GM21515 (cell line): ENCODE data around the gene SLC16A6.
"Not testable (repeated sequence)": the region's sequence is repeated elsewhere in the genome, so short reads cannot be mapped to it uniquely, and the experiment has no call there.

ENCODE experiments used
- ATAC-seq: cut with Tn5 transposase; IDR thresholded peaks from one replicate; pipeline ENCODE4 v1.9.1; 2021; ENCODE audit not compliant: unreplicated experiment

SLC16A6 gene

DNA sequence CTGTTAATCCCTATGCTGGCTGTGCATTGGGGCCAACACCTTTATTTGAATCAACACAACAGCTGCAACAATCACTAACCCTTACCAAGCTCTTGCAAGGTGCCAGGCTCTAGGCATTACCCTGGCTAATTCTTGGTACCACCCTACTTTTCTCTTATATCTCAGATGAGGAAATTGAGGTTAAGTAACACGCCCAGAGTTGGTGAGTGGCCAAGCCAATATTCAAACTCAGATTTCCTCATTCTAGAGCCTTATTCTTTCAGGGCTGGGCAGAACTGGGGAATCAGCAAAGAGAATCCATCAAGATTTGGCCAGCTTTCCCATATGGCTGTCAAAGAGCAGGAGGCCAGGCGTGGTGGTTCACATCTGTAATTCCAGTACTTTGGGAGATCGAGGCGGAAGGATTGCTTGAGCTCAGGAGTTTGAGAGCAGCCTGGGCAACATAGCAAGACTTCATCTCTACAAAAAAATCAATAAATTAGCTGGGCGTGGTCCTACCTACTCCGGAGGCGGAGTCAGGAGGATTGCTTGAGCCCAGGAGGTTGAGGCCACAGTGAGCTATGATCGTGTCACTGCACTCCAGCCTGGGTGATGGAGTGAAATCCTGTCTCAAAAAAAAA is 24.1 kb upstream of the SLC16A6 start:
- ATAC-seq: no peak

DNA sequence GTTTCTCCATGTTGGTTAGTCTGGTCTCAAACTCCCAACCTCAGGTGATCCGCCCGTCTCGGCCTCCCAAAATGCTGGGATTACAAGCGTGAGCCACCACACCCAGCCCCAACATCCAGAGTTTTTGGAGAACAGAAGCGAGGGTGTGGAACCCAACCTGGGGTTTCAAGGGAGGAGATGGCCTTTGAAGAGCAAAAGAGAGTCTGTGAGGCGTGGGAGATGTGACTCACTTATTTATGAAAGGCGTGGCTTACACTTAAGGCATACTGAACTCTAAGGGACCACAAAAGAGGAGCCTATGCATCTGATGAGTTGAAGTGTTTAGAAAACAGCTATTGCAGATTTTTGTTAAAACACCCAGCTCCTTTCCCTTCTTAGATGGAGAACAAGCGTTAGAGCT is 19.2 kb upstream of the SLC16A6 start:
- no peak for ATAC-seq

DNA sequence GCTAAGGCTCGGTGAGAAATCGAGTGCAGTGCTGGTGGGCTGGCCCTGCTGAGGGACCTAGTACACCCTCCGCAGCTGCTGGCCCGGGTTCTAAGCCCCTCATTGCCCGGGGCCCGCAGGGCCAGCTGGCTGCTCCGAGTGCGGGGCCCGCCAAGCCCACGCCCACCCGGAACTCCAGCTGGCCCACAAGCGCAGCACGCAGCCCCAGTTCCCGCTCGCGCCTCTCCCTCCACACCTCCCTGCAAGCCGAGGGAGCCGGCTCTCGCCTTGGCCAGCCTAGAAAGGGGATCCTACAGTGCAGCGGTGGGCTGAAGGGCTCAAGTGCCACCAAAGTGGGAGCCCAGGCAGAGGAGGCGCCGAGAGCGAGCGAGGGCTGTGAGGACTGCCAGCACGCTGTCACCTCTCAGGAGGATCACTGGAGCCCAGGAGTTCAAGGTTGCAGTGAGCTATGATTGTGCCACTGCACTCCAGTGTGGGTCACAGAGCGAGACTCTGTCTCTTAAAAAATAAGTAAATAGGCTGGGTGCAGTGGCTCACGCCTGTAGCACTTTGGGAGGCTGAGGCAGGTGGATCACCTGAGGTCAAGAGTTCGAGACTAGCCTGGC is 18.2 kb upstream of the SLC16A6 start:
- not testable (repeated sequence) for ATAC-seq

DNA sequence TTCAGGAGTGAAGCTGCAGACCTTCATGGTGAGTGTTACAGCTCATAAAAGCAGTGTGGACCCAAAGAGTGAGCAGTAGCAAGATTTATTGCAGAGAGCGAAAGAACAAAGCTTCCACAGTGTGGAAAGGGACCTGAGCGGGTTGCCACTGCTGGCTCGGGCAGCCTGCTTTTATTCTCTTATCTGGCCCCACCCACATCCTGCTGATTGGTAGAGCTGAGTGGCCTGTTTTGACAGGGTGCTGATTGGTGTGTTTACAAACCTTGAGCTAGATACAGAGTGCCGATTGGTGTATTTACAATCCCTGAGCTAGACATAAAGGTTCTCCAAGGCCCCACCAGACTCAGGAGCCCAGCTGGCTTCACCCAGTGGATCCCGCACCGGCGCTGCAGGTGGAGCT is 17.6 kb upstream of the SLC16A6 start:
- not testable (repeated sequence) for ATAC-seq

DNA sequence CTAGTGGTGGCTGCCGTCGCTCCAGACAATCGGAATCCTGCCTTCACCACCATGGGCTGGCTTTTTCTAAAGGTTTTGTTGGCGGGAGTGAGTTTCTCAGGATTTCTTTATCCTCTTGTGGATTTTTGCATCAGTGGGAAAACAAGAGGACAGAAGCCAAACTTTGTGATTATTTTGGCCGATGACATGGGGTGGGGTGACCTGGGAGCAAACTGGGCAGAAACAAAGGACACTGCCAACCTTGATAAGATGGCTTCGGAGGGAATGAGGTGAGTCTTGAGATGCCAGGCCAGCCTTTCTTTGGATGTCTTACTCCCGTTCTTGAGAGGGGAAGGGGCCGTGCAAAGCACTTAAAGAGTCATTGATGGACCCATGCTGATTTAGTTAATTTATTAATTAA is 16.5 kb upstream of the SLC16A6 start:
- ATAC-seq: no peak

DNA sequence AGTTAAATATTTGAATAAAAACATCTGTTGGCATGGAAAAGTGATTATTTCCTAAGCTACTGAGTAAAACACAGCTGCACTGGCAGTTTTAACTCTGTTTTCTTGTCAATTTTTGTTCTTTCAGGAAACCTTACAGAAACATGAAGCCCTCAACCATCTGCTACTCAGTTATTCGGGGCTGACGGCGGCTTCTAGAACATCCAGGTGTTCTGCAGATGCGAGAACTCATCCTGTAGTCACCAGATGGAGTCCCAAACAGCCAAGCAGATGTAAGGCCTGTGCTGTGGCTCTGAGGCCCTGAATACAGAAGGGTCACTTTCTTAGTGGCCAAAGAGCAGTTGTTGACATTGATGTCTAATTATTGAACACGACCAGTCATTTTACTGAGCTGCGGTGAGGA is 15.9 kb upstream of the SLC16A6 start:
- no peak for ATAC-seq

DNA sequence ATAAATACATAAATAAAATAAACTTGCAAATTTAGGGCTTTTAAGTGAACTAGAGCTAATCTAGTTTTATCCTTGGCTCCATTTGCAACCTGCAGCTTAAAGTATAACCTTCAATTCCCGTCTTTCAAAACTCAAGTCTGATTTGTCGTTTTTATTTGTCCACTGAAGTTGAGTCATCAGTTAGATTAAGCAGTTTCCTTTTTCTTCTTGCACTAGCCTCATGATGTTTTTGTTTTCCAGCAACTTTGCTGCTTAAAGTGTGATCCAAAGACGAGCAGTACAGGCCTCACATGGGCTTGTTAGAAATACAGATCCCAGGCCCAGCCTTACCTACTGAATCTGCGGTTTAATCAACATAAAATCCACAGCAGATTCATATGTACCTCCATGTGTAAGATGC is 14.2 kb upstream of the SLC16A6 start:
- no peak for ATAC-seq

DNA sequence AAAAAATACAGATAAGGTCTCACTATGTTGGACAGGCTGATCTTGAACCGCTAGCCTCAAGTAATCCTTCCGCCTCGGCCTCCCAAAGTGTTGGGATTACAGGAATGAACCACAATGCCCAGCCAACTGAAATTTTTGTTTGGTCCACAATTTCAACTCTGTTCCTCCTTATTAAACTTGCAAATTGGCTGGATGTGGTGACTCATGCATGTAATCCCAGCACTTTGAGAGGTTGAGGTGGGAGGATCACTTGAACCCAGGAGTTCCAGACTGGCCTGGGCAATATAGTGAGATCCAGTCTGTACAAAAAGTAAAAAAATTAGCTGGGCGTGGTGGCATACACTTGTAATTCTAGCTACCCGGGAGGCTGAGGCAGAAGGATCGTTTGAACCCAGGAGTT is 13.8 kb upstream of the SLC16A6 start:
- no peak for ATAC-seq

DNA sequence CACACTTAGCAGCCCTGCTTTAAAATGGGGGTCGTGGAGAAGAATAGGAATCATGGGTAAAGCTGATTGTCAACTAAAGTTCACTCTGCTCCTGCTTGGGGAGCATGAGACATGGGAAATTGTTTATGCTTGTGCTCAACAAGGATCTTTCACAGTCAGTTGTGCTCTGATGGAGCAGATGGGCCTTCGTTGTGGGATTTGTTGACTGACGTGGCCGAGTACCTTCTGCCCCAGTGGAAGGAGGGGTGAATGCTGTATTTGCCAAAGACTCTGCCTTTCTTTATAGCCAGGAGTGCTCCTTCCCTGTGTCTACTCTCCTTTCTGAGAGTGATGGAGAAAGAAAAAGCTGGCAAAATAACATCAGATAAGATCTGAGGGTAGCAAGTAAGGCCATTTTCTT is 11.7 kb upstream of the SLC16A6 start:
- no peak for ATAC-seq

DNA sequence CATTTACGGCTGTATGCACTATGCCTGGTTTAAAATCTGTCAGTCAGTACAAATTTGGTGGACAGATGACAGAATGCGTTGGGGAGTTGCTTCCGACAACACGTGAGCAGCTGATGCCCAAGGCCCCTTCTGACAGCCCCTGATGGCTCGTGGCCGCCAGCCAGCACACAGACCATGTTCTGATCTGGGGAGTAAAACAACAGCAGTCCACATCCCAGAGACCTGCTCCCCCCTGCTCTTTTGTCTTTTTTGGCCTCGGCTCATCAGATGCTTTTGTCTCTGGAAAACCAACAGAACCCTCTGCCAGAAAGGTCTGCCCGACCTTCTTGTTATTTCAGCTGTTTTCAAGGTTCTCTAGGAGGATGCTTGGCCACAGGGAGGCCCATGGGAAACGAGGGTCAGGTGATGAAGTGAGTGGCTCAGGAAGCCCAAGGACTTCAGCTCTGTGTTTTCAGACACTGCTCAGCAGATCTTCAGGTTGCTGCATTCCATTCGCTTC is 11.2 kb upstream of the SLC16A6 start:
- ATAC-seq: no peak

DNA sequence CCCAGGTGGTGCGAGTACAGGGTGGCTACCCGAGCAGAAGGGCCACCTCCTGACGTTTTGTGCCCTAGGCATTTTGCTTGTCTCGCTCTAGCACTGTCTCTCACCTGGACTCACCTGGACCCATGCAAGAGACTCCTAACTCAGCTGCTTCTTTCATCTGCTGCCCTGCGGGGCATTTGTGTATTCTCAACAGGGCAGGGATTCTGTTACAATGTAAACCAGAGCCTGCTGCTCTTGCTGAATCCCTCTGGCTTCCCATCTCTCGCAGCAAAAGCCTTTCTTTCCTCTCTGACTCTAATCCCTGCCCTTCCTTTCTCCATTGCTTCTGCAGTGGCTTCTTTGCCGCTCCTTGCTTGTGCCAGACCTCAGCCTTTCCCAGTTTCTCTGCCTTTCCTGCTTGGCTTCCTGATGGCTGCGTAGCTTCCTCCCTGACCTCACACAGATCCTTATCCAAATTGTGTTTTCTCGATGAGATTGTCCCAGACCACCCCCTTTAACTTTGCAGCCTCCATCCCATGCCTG is 10.6 kb upstream of the SLC16A6 start:
- ATAC-seq: no peak

DNA sequence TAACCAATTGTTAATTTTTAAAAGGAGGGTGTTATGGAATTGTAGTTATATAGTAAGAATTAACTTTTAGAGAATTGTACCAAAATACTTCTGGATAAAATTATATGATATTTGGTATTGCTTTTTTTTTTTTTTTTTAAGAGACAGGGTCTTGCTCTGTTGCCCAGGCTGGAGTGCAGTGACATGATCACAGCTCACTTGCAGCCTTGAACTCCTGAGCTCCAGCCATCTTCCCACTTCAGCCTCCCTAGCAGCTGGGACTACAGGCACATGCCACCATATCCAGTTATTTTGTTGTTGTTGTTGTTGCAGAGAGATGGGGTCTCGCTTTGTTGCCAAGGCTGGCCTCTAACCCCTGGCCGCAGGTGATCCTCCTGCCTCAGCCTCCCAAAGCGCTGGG is 8.9 kb upstream of the SLC16A6 start:
- ATAC-seq: no peak

DNA sequence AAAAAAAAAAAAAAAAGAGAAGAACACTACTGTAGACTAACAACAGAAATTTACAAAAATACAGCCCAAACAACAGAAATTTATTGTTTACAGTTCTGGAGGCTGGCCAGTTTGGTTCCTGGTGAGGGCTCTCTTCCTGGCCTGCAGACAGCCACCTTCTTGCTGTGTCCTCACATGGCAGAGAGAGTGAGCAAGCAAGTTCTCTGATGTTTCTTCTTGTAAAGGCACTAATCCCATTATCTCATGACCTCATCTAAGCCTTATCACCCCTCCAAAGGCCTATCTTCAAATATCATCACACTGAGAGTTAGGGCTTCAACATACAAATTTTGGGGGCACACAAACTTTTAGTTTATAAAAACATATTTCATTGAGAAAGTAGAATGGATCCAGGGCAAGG is 7.7 kb upstream of the SLC16A6 start:
- ATAC-seq: no peak

DNA sequence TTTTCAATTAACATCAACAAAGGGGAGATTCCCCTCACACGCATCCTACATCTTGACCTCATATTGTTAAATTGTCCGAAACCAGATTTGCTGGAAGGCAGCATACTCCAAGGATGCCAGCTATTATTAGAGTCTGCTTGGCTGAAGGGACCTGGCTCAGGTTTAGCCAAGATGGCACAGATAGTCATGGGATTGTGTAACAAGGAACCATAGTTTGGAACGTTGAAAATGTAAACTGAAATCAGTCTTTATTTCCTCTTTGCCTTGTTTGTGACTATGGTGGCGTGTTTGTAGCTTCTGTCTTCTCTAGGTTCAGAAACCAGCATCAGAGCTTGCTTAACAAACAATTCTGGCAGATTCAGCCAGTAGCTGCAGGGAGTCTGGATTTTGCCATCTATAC is 6.3 kb upstream of the SLC16A6 start:
- ATAC-seq: no peak

DNA sequence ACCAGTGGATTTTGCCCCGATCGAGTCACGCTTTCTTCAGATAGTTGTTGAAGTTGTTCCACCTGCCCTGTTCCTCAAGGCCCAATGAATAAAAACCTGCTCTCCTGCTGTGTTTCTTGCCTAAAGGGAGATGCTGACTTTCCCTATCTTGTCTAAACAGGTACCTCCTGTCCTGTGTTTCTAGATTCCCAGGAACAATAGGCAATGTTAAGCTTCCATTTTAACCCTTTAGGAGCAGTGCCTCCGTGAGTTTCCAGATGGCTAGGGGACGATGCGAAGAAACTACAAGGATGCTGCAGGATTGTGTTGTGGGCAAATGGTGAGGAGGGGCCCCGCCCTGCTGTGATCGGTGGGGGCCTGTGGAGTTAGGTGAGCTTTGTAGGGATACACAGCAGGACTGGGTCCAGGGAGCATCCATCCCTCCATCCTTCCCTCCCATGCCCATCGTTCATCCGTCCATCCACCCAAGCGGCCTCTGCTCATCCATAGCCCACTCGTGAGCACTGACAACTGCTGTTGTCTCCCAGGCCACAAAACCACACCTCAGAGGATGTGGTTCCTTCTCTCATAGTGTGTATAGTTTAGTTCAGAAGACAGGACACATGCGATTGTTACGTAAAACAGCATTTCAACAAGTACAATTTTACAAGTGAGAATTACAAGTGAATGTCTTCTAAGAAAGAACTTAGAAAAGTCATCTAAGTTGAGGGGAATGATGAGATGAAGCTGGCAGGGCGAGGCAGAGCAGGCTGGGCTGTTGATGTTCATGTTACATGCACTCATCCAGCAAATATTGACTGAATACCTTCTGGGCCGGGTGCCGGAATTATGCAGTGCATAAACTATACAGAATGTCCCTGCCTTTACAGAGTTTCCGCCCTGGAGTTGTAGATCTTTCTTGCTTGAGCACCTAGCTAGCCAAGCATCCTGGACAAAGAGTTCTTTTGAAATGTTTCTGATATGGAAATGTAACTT is 5.6 kb upstream of the SLC16A6 start:
- ATAC-seq: no peak

DNA sequence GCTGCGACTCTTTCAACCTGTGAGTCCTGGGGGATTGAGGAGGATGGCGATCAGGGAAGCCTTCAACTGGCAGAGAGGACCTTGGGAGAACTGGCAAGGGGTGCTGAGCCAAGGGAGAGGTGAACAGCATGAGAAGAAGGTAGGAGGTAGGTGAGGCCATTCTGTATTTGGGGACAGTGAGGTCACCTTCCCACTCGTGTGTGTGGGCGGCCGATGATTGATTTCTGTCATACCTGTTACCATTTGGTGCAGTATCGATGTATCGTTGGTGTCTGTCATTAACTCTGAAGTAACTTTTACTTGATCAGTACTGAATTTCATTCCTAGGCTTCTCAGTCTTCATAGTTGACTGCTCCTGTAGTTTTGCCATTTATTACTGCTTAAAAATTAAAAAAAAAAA is 4.2 kb upstream of the SLC16A6 start:
- no peak for ATAC-seq

DNA sequence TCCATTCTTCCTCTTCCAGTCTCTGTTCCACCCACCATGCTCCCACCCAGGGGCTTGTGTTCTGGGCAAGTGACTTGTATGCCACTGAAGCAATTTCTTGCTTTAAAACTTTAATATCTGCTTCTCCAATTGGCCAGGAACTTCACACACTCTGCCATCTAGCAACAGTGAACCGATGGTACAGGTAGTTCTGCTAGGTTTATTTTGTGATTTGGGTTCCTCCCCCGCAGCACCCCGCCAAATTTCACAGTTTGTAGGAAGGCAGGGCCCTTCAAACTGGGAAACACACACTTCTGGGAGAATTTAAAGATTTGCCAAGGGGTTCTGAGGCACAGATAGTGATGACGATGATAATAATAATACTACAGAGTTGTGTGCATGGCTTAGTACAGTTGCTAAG is 3.7 kb upstream of the SLC16A6 start:
- ATAC-seq: no peak

DNA sequence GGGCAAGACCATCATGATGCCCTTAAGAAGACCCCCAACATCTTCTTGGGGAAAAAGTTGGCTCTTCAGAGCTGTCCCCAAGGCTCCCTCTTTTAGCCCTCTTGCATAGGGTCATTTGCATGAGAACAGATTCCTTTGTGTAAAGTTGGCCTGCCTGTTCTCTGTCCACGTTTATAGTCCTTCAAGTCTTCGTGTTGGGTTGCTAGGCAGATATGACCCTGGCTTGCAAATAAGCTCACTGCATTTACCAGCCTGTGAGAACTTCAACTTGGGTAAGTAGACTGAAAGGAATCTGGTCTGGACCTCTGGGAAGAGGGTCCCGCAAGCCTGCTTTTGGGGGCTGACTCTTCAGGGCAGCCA is 3.2 kb upstream of the SLC16A6 start:
- no peak for ATAC-seq

DNA sequence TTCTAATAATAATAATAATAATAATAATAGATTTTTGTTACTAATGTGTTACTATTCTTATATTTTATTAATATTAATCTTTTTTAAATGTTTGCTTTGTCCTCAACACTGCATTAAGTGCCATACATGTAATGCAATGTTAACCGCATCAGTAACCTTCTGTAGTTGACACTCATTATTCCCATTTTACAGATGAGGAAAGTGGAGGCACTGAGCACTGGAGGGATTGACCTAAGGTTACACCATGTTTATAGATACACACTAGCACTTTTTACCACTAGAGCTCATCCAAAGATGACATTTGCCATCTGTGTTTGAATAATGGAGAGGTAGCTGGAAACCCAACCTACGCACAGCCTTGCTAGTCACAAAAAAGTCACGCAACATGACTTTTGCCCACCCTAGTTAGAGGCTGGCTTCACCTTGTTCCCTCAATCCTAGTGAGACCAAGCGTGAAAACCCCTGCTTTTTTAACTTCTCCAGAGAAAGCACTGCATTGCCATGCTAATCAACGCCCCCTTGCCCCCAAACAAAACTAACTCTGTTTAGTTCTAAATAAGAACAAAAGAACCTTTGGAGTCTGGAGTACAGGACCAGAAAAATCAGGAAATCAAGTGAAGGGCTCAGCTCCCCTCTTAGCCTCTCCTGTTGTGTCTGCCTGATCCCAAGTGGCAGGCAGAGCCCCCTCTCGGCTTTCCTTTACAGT is 2.7 kb upstream of the SLC16A6 start:
- no peak for ATAC-seq

DNA sequence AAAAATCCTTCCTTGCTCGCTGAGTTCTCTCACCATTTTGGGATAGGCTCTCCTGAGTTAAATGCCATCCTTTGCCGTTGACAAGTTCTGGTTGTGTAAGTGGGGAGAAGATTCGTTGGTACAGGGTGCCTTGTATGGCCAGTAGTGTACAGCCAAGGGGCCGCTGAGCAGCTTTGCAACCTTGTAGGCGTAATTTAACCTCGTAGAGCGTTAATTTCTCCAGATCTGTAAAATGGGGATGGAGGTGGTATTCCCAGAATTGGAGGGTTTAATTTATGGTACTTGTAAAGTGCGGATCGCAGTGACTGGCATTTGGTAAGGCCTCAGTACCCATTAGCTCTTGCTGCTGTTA is 1.7 kb upstream of the SLC16A6 start:
- no peak for ATAC-seq
